CD4-positive, alpha-beta memory T cell (primary cell): Measurements from ENCODE around the gene KRT13. TPM values are rescaled to one million over a fixed set of nuclear protein-coding genes. Genes with fewer than 3 reads are reported as not detected.

Source experiments
- CTCF ChIA-PET: fragments of 350-600 bp; sonication (Branson Sonifier 250); formaldehyde crosslinking; loops from one replicate; lab custom pipeline; 2021; ENCODE audit warnings: inconsistent platforms; ENCODE audit not compliant: partially characterized antibody; lab: Charles Lee
- POLR2A ChIA-PET: fragments of 350-600 bp; sonication (Branson Sonifier 250); formaldehyde crosslinking; loops from one replicate; lab custom pipeline; 2021; ENCODE audit not compliant: partially characterized antibody; lab: Charles Lee
- DNase-seq, 5 donors: peaks; one replicate each; pipeline versions ENCODE4 v3.0.0 to v3.0.0-alpha.2; 2020 to 2022; ENCODE audit warnings: mixed read lengths in 1 of 5
- H3K27ac ChIP-seq: one replicate; pipeline ENCODE4 v1.7.0; 2013; ENCODE audit warnings: low read depth, low read length
- H3K27me3 ChIP-seq: 2 replicates; pipeline ENCODE4 v1.7.0; 2013; ENCODE audit warnings: mild to moderate bottlenecking, low read length, moderate library complexity; ENCODE audit not compliant: insufficient read depth
- H3K36me3 ChIP-seq: 2 replicates; pipeline ENCODE4 v1.7.0; 2013; ENCODE audit warnings: mild to moderate bottlenecking, low read length, moderate library complexity; ENCODE audit not compliant: insufficient read depth
- H3K4me1 ChIP-seq: 2 replicates; pipeline ENCODE4 v1.7.0; 2013; ENCODE audit warnings: mild to moderate bottlenecking, low read length, moderate library complexity; ENCODE audit not compliant: insufficient read depth
- H3K4me3 ChIP-seq, 2 donors: one replicate each; pipeline ENCODE4 v1.7.0; 2013; ENCODE audit warnings: low read length in 2 of 2, mild to moderate bottlenecking in 1 of 2
- H3K9me3 ChIP-seq, 2 donors: one replicate each; pipeline ENCODE4 v1.7.0; 2013; ENCODE audit warnings: low read length in 2 of 2, control low read depth in 1 of 2; ENCODE audit not compliant: control insufficient read depth in 1 of 2
- H3K27ac Mint-ChIP-seq, 7 donors: one replicate each; pipeline ENCODE4 v1.8.0; 2020 to 2021; ENCODE audit warnings: mixed read lengths in 7 of 7, mild to moderate bottlenecking in 6 of 7, inconsistent platforms in 3 of 7, moderate library complexity in 3 of 7
- H3K27me3 Mint-ChIP-seq, 2 donors: one replicate each; pipeline ENCODE4 v1.8.0; 2020 to 2021; ENCODE audit warnings: mixed read lengths in 2 of 2
- H3K36me3 Mint-ChIP-seq, 2 donors: one replicate each; pipeline ENCODE4 v1.8.0; 2020 to 2021; ENCODE audit warnings: mixed read lengths in 2 of 2, inconsistent platforms in 1 of 2, mild to moderate bottlenecking in 1 of 2
- H3K4me1 Mint-ChIP-seq, 4 donors: one replicate each; pipeline ENCODE4 v1.8.0; 2020 to 2021; ENCODE audit warnings: mixed read lengths in 4 of 4, mild to moderate bottlenecking in 1 of 4
- H3K4me3 Mint-ChIP-seq, 8 donors: one replicate each; pipeline ENCODE4 v1.8.0; 2020 to 2021; ENCODE audit warnings: mixed read lengths in 8 of 8, mild to moderate bottlenecking in 7 of 8, moderate library complexity in 6 of 8, inconsistent platforms in 3 of 8
- H3K9me3 Mint-ChIP-seq, 8 donors: one replicate each; pipeline ENCODE4 v1.8.0; 2020 to 2021; ENCODE audit warnings: mixed read lengths in 8 of 8, mild to moderate bottlenecking in 5 of 8, inconsistent platforms in 3 of 8, moderate library complexity in 1 of 8
- intact Hi-C: fragments of 100-400 bp; cut with micrococcal nuclease; formaldehyde crosslinking; loops from one replicate; pipeline ENCODE4 v1.15.1; 2023
- polyA plus RNA-seq, 2 donors: library from polyadenylated mRNA; unstranded; fragments of 300-500 nt; fragmentation: Illumina TruSeq; gene quantifications; one replicate each; pipeline ENCODE4 v1.2.3, GENCODE V29; 2021
- total RNA-seq, 2 experiments: library from RNA; stranded (reverse); gene quantifications; one replicate each; pipeline ENCODE4 v1.2.3, GENCODE V29; 2021

KRT13 gene
- total and polyA plus RNA-seq, 4 experiments from 2014 or later: not detected

GRCh38 chr17:41524261-41524660 lies 18.8 kb upstream of the KRT13 start:
- POLR2A ChIA-PET: no interaction called here
- no peak overlapping the region for H3K4me3 ChIP-seq
- no peaks in the 10 kb centered on the region for H3K9me3 ChIP-seq
- peaks cover 14% of the 10 kb centered on the region for H3K27me3 ChIP-seq
- H3K27me3 Mint-ChIP-seq: peaks cover 21% of the 10 kb centered on the region in 2 donors
- intact Hi-C loops: no loop called here
- DNase-seq: no peak
- CTCF ChIA-PET: no interaction called here
- no peaks in the 10 kb centered on the region for H3K36me3 ChIP-seq
- no peaks in the 10 kb centered on the region for H3K36me3 Mint-ChIP-seq
- H3K4me1 ChIP-seq: peaks cover 8% of the 10 kb centered on the region
- no peak overlapping the region for H3K27ac Mint-ChIP-seq
- H3K27ac ChIP-seq: no peak overlapping the region
- peaks cover 4 to 21% (median 13%) of the 10 kb centered on the region in 4 donors for H3K4me1 Mint-ChIP-seq
- H3K9me3 Mint-ChIP-seq: no peaks in the 10 kb centered on the region
- H3K4me3 Mint-ChIP-seq: no peak overlapping the region

GRCh38 chr17:41523787-41524186 lies 18.4 kb upstream of the KRT13 start:
- Mint-ChIP-seq H3K9me3 (no peaks in the 10 kb centered on the region), H3K4me3 (no peak overlapping the region), H3K4me1 (peaks cover 2 to 17% (median 9%) of the 10 kb centered on the region in 4 donors), H3K36me3 (no peaks in the 10 kb centered on the region), H3K27me3 (peaks cover 17 to 18% of the 10 kb centered on the region in 2 donors), H3K27ac (no peak overlapping the region)
- POLR2A ChIA-PET: no interaction called here
- DNase-seq: no peak
- CTCF ChIA-PET: no interaction called here
- Histone ChIP-seq H3K27ac (no peak overlapping the region), H3K36me3 (no peaks in the 10 kb centered on the region), H3K4me3 (no peak overlapping the region), H3K4me1 (peaks cover 8% of the 10 kb centered on the region), H3K27me3 (peaks cover 14% of the 10 kb centered on the region), H3K9me3 (no peaks in the 10 kb centered on the region)
- intact Hi-C loops: no loop called here

GRCh38 chr17:41523225-41523593 lies 17.8 kb upstream of the KRT13 start:
- Mint-ChIP-seq H3K9me3 (no peaks in the 10 kb centered on the region), H3K27ac (no peak overlapping the region), H3K4me1 (peaks cover 0 to 11% (median 6%) of the 10 kb centered on the region in 4 donors), H3K27me3 (peaks cover 14% of the 10 kb centered on the region in 2 donors), H3K36me3 (no peaks in the 10 kb centered on the region), H3K4me3 (no peak overlapping the region)
- ChIA-PET CTCF (no interaction called here), POLR2A (no interaction called here)
- H3K9me3 ChIP-seq: no peaks in the 10 kb centered on the region
- H3K4me3 ChIP-seq: no peak overlapping the region
- peaks cover 11% of the 10 kb centered on the region for H3K27me3 ChIP-seq
- H3K27ac ChIP-seq: no peak overlapping the region
- no peaks in the 10 kb centered on the region for H3K36me3 ChIP-seq
- no peak for DNase-seq
- intact Hi-C loops: no loop called here
- H3K4me1 ChIP-seq: peaks cover 8% of the 10 kb centered on the region

GRCh38 chr17:41522301-41523224 lies 17.2 kb upstream of the KRT13 start:
- ChIA-PET POLR2A (no interaction called here), CTCF (no interaction called here)
- Histone ChIP-seq H3K36me3 (no peaks in the 10 kb centered on the region), H3K27me3 (peaks cover 9% of the 10 kb centered on the region), H3K4me1 (peaks cover 5% of the 10 kb centered on the region), H3K27ac (no peak overlapping the region), H3K4me3 (no peak overlapping the region), H3K9me3 (no peaks in the 10 kb centered on the region)
- Mint-ChIP-seq H3K4me1 (peaks cover 0 to 9% (median 4%) of the 10 kb centered on the region in 4 donors), H3K27me3 (peaks cover 14% of the 10 kb centered on the region in 2 donors), H3K4me3 (no peak overlapping the region), H3K9me3 (no peaks in the 10 kb centered on the region), H3K36me3 (no peaks in the 10 kb centered on the region), H3K27ac (peak overlapping the region in 1 of 7 donors; percentile 4)
- no peak for DNase-seq
- intact Hi-C loops: no loop called here

- H3K4me1 Mint-ChIP-seq: peaks cover 0 to 4% (median 0%) of the 10 kb centered on the region in 4 donors
- POLR2A ChIA-PET: no interaction called here
- H3K27ac Mint-ChIP-seq: no peak overlapping the region
- intact Hi-C loops: no loop called here
- H3K4me3 Mint-ChIP-seq: no peak overlapping the region
- CTCF ChIA-PET: no interaction called here
- Histone ChIP-seq H3K4me1 (no peaks in the 10 kb centered on the region), H3K27ac (no peak overlapping the region), H3K9me3 (no peaks in the 10 kb centered on the region), H3K4me3 (no peak overlapping the region), H3K36me3 (no peaks in the 10 kb centered on the region), H3K27me3 (peaks cover 1% of the 10 kb centered on the region)
- peaks cover 7% of the 10 kb centered on the region in 2 donors for H3K27me3 Mint-ChIP-seq
- H3K9me3 Mint-ChIP-seq: no peaks in the 10 kb centered on the region
- H3K36me3 Mint-ChIP-seq: no peaks in the 10 kb centered on the region
- no peak for DNase-seq
These were observed 16.3 kb upstream of the KRT13 start for GRCh38 chr17:41521574-41522261.

GRCh38 chr17:41520821-41521521 lies 15.6 kb upstream of the KRT13 start:
- intact Hi-C loops: no loop called here
- Mint-ChIP-seq H3K27me3 (peaks cover 4 to 7% of the 10 kb centered on the region in 2 donors), H3K27ac (no peak overlapping the region), H3K36me3 (no peaks in the 10 kb centered on the region), H3K9me3 (peaks cover 0 to 1% (median 0%) of the 10 kb centered on the region in 8 donors), H3K4me3 (no peak overlapping the region), H3K4me1 (peaks cover 0 to 4% (median 0%) of the 10 kb centered on the region in 4 donors)
- no peaks in the 10 kb centered on the region for H3K27me3 ChIP-seq
- H3K9me3 ChIP-seq: no peaks in the 10 kb centered on the region
- POLR2A ChIA-PET: no interaction called here
- no peak overlapping the region for H3K27ac ChIP-seq
- CTCF ChIA-PET: interaction anchor here (1.0 kb wide), 1 partner anchor 28 kb away, joined by 3 read pairs; no protein-coding TSS in a partner anchor
- DNase-seq: no peak
- no peak overlapping the region for H3K4me3 ChIP-seq
- no peaks in the 10 kb centered on the region for H3K4me1 ChIP-seq
- H3K36me3 ChIP-seq: no peaks in the 10 kb centered on the region
